Regular cardiac myocyte (primary cell): ENCODE measurements around the gene GBX1. TPM values are rescaled to one million over a fixed set of nuclear protein-coding genes. Genes with fewer than 3 reads are reported as not detected.

ENCODE experiments used
- total RNA-seq: library from RNA; depleted of rRNA; stranded (reverse); fragments of >200 nt; gene quantifications from 2 replicates; pipeline ENCODE4 v1.2.3, GENCODE V29; 2014

The GBX1 gene
- not detected in 2 replicates for total RNA-seq

GRCh38 chr7:151167197-151167961, at the start of gene GBX1:
Gene GBX1, minus strand, starts transcription at chr7:151167694. Its CDS starts 146 bp downstream, at chr7:151167548.

GRCh38 chr7:151210087-151210854, 42.8 kb upstream of the GBX1 start, which contains the start of gene H2BK1:
Gene H2BK1, minus strand, starts transcription at chr7:151210488. Its CDS starts 170 bp downstream, at chr7:151210318.

GRCh38 chr7:151186640-151187408, 19.3 kb upstream of the GBX1 start, which contains the start of gene ASB10:
Gene ASB10, minus strand, starts transcription at chr7:151187250. Its CDS starts 120 bp downstream, at chr7:151187130.

Other genes with a start within 250 kb of the GBX1 start
- not detected in 2 replicates for gene KCNH2, start 189.4 kb downstream of the GBX1 start, total RNA-seq
- 1.1 and 5.8 TPM in 2 replicates for gene NOS3, start 176.7 kb downstream of the GBX1 start, total RNA-seq
- gene ATG9B, start 143.2 kb downstream of the GBX1 start, total RNA-seq: under 0.01 and 2.0 TPM in 2 replicates
- gene ABCB8, start 139.2 kb downstream of the GBX1 start, total RNA-seq: 26.5 and 37.4 TPM in 2 replicates
- under 0.01 and 0.19 TPM in 2 replicates for gene ASIC3, start 119.2 kb downstream of the GBX1 start, total RNA-seq
- gene CDK5, start 109.8 kb downstream of the GBX1 start, total RNA-seq: 18.9 and 23.4 TPM in 2 replicates
- gene SLC4A2, start 108.1 kb downstream of the GBX1 start, total RNA-seq: 71.6 and 91.4 TPM in 2 replicates
- 68.2 and 83.2 TPM in 2 replicates for gene FASTK, start 86.9 kb downstream of the GBX1 start, total RNA-seq
- 20.6 and 25.9 TPM in 2 replicates for gene TMUB1, start 84.2 kb downstream of the GBX1 start, total RNA-seq
- gene AGAP3, start 81.2 kb downstream of the GBX1 start, total RNA-seq: 42.8 and 45.9 TPM in 2 replicates
- not detected in 2 replicates for gene ASB10, start 19.6 kb upstream of the GBX1 start, total RNA-seq
- gene H2BK1, start 42.8 kb upstream of the GBX1 start, total RNA-seq: not detected in 2 replicates
- 64.5 and 101 TPM in 2 replicates for gene ABCF2, start 59.5 kb upstream of the GBX1 start, total RNA-seq
- gene CHPF2, start 64.8 kb upstream of the GBX1 start, total RNA-seq: 69.0 and 92.5 TPM in 2 replicates
- 30.3 and 39.7 TPM in 2 replicates for gene SMARCD3, start 81.0 kb upstream of the GBX1 start, total RNA-seq
- gene NUB1, start 174.1 kb upstream of the GBX1 start, total RNA-seq: 41.0 and 56.7 TPM in 2 replicates
- gene WDR86, start 242.3 kb upstream of the GBX1 start, total RNA-seq: 0.56 TPM in 1 of 2 replicates, not detected in the other